ENCODE results near the gene PDE9A.

DNA sequence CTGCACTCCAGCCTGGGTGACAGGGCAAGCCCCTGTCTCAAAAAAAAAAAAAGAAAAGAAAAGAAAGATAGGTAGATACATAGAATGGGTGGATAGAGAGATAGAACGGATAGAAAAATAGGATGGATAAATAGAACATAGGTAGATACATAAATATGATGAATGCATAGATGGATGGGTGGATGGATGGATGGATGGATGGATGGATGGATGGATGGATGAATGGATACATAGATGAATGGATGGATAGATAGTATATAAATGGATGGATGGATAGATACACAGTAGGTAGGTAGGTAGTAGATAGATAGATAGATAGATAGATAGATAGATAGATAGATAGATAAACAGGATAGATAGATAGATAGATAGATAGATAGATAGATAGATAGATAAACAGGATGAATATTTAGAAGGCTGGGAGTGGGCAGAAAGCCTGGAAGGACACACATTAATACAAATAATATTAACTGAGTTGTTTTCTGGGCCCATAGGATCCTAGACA, 87.0 kb downstream of the PDE9A start:
- TF ChIP-seq, protein P1, sequence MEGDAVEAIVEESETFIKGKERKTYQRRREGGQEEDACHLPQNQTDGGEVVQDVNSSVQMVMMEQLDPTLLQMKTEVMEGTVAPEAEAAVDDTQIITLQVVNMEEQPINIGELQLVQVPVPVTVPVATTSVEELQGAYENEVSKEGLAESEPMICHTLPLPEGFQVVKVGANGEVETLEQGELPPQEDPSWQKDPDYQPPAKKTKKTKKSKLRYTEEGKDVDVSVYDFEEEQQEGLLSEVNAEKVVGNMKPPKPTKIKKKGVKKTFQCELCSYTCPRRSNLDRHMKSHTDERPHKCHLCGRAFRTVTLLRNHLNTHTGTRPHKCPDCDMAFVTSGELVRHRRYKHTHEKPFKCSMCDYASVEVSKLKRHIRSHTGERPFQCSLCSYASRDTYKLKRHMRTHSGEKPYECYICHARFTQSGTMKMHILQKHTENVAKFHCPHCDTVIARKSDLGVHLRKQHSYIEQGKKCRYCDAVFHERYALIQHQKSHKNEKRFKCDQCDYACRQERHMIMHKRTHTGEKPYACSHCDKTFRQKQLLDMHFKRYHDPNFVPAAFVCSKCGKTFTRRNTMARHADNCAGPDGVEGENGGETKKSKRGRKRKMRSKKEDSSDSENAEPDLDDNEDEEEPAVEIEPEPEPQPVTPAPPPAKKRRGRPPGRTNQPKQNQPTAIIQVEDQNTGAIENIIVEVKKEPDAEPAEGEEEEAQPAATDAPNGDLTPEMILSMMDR (IDR thresholded peaks at IDR 0.05), result no peak
- TF ChIP-seq POLR2A (IDR thresholded peaks at IDR 0.05), result no peak
